ENCODE measurements around the gene PKP2. TPM values are rescaled to one million over a fixed set of nuclear protein-coding genes. Genes with fewer than 3 reads are reported as not detected.

PKP2 gene
- total and polyA plus RNA-seq, 2 of the 8 experiments (the other 6 are each of a cell fraction or from before 2014, with no cell fraction given): 9.6 to 44.8 TPM

Other genes starting within 250 kb of the PKP2 start
- 81.5 and 93.9 TPM in 2 replicates for gene DNM1L, start 217.5 kb downstream of the PKP2 start, total RNA-seq (2021; fragmentation: NEBNext Ultra II Directional; extraction: Animal tissue kit (Norgen Biotek cat#: 25700))
- gene DNM1L, start 217.5 kb downstream of the PKP2 start, polyA plus RNA-seq (2011; rRNA removed): 15.2 and 23.7 TPM in 2 replicates
- 41.0 and 41.4 TPM in 2 replicates for gene YARS2, start 140.9 kb downstream of the PKP2 start, total RNA-seq (2021; fragmentation: NEBNext Ultra II Directional; extraction: Animal tissue kit (Norgen Biotek cat#: 25700))
- gene YARS2, start 140.9 kb downstream of the PKP2 start, polyA plus RNA-seq (2011; rRNA removed): 29.8 and 29.9 TPM in 2 replicates